PFSK-1 (cell line): ENCODE measurements around the gene PXDN.

Experiments
- POLR2AphosphoS5 ChIP-seq: IDR thresholded peaks from 2 replicates; pipeline ENCODE4 v1.6.1; 2012; ENCODE audit warnings: low read depth, mild to moderate bottlenecking, control low read depth, low read length, moderate library complexity
- SIN3A ChIP-seq: IDR thresholded peaks from 2 replicates; pipeline ENCODE4 v1.6.1; 2012; ENCODE audit warnings: mild to moderate bottlenecking, low read length, moderate library complexity, borderline replicate concordance; ENCODE audit not compliant: insufficient read depth

DNA sequence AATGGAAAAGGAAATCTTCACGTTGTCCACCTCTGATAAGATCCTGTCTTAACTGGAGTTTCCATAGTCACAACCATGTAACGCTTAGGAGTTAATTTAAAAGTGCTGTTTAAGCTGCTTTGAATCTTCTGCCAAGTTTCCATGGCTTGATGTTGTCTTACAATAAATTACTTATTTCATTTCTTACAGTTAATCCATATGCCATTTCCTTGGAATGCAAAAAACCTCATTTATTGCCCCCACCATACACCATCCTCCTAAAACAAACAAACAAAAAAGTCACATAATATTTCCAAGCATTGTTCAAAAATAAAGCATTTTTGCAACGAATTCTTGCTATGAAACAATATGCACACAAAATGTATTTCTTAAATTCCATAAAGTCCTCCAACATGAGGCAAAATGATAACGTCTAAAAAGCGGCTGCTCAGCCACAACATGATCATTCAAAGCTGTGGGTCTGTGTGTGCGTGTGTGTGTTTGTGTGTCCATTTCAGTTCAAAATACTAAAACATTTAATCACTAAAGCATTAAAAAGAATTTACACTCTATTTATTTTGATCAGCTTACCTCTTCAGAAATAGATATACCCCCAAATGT lies 46.8 kb upstream of the PXDN start:
- no peak for TF ChIP-seq POLR2AphosphoS5
- no peak for TF ChIP-seq SIN3A
